ENCODE measurements around the gene BCAM.

Gene BCAM

DNA sequence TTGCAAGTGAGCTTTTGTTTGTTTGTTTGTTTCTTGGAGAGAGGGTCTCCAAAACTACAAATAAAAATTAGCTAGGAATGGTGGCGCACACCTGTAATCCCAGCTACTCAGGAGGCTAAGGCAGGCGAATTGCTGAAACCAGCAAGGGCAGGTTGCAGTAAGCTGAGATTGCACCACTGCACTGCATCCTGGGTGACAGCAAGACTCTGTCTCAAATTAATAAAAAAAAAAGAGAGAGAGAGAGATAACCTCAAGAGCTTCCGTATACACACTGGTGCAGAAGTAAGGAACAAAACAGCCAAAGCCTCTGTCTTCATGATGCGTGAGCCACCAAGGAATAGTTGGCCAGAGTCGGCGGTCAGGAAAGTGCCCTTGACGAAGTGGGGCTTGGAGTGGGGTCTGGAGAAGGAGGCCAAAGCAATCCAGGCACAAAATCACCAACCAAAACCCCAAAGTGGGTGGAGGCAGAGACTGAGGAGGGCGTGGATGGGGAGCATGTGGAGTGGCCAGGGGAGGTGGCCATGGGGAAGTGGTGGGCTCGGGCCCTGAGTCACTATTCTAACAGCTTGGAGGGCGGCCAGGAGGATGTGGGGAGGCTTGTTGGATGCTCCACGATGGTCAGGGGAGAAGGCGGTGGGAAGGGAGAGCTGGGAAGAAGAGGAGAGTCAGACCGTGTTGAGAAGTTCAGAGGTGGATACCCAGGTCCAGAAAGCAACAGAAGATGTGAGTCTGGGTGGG, 61.0 kb downstream of the BCAM start:
- TF ChIP-seq, protein P1, sequence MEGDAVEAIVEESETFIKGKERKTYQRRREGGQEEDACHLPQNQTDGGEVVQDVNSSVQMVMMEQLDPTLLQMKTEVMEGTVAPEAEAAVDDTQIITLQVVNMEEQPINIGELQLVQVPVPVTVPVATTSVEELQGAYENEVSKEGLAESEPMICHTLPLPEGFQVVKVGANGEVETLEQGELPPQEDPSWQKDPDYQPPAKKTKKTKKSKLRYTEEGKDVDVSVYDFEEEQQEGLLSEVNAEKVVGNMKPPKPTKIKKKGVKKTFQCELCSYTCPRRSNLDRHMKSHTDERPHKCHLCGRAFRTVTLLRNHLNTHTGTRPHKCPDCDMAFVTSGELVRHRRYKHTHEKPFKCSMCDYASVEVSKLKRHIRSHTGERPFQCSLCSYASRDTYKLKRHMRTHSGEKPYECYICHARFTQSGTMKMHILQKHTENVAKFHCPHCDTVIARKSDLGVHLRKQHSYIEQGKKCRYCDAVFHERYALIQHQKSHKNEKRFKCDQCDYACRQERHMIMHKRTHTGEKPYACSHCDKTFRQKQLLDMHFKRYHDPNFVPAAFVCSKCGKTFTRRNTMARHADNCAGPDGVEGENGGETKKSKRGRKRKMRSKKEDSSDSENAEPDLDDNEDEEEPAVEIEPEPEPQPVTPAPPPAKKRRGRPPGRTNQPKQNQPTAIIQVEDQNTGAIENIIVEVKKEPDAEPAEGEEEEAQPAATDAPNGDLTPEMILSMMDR (IDR thresholded peaks at IDR 0.05; ENCODE audit: low read depth, low read length, missing control alignments) = no peak
- DNase-seq (ENCODE audit: low read depth) = no peak
- H3K4me3 ChIP-seq (ENCODE audit: low read depth, low read length) = no peak overlapping the region
